ENCODE data around the gene INTS11. TPM values are rescaled to one million over a fixed set of nuclear protein-coding genes. Genes with fewer than 3 reads are reported as not detected.
"Not testable (repeated sequence)": the region's sequence is repeated elsewhere in the genome, so short reads cannot be mapped to it uniquely, and the experiment has no call there.

Gene INTS11
- total RNA-seq, 1 experiment from 2014 or later: 117 TPM

GRCh38 chr1:1371746-1372711, 47.6 kb upstream of the INTS11 start:
- TF ChIP-seq, protein P1, sequence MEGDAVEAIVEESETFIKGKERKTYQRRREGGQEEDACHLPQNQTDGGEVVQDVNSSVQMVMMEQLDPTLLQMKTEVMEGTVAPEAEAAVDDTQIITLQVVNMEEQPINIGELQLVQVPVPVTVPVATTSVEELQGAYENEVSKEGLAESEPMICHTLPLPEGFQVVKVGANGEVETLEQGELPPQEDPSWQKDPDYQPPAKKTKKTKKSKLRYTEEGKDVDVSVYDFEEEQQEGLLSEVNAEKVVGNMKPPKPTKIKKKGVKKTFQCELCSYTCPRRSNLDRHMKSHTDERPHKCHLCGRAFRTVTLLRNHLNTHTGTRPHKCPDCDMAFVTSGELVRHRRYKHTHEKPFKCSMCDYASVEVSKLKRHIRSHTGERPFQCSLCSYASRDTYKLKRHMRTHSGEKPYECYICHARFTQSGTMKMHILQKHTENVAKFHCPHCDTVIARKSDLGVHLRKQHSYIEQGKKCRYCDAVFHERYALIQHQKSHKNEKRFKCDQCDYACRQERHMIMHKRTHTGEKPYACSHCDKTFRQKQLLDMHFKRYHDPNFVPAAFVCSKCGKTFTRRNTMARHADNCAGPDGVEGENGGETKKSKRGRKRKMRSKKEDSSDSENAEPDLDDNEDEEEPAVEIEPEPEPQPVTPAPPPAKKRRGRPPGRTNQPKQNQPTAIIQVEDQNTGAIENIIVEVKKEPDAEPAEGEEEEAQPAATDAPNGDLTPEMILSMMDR (IDR thresholded peaks at IDR 0.05; ENCODE audit: unreplicated experiment): peak; percentile 89
- H3K4me1 Mint-ChIP-seq (ENCODE audit: low read depth, unreplicated experiment): no peaks in the 10 kb centered on the region
- H3K27ac Mint-ChIP-seq (ENCODE audit: unreplicated experiment): no peak overlapping the region
- peaks cover 24% of the 10 kb centered on the region for H3K36me3 Mint-ChIP-seq (ENCODE audit: insufficient read depth, unreplicated experiment)
- no TSS peak for BruUV-seq (replicated peaks)
- H3K27me3 Mint-ChIP-seq (ENCODE audit: unreplicated experiment): no peaks in the 10 kb centered on the region
- H3K9me3 Mint-ChIP-seq (ENCODE audit: low read depth, unreplicated experiment): no peaks in the 10 kb centered on the region
- CTCF ChIA-PET: interaction anchor here (0.6 kb wide), 1 partner anchor 52 kb away, joined by 3 read pairs; no protein-coding TSS in a partner anchor
- no peak overlapping the region for H3K4me3 Mint-ChIP-seq (ENCODE audit: low read depth, unreplicated experiment)
- intact Hi-C loops (cut with micrococcal nuclease; ENCODE audit: unreplicated experiment): no loop called here
- peak; percentile 82 for DNase-seq

DNA sequence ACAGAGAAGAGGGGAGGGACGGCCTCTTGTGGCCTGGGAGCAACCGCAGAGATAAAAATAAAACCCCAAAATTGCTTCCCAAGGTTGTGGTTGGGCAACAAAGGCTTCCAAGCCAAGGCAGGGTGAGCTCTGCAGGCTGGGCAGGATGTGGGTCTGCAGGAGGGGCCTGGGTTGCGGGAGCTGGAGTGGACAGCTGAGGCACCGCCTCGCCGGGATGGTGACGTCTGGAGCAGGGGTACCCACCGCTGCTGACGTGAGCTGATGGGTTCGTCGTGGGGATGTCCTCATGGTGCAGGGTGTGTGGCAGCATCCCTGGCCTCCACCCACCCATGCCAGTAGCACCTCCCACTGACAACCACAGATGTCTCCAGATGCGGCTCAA, 46.9 kb upstream of the INTS11 start:
- CTCF ChIA-PET: no interaction called here
- BruUV-seq (replicated peaks): no TSS peak
- no peak overlapping the region for H3K27ac Mint-ChIP-seq (ENCODE audit: unreplicated experiment)
- DNase-seq: no peak
- no peaks in the 10 kb centered on the region for H3K27me3 Mint-ChIP-seq (ENCODE audit: unreplicated experiment)
- no peaks in the 10 kb centered on the region for H3K4me1 Mint-ChIP-seq (ENCODE audit: low read depth, unreplicated experiment)
- no peaks in the 10 kb centered on the region for H3K9me3 Mint-ChIP-seq (ENCODE audit: low read depth, unreplicated experiment)
- peaks cover 24% of the 10 kb centered on the region for H3K36me3 Mint-ChIP-seq (ENCODE audit: insufficient read depth, unreplicated experiment)
- H3K4me3 Mint-ChIP-seq (ENCODE audit: low read depth, unreplicated experiment): no peak overlapping the region
- TF ChIP-seq, protein P1 (IDR thresholded peaks at IDR 0.05; ENCODE audit: unreplicated experiment): no peak
- intact Hi-C loops (cut with micrococcal nuclease; ENCODE audit: unreplicated experiment): no loop called here

DNA sequence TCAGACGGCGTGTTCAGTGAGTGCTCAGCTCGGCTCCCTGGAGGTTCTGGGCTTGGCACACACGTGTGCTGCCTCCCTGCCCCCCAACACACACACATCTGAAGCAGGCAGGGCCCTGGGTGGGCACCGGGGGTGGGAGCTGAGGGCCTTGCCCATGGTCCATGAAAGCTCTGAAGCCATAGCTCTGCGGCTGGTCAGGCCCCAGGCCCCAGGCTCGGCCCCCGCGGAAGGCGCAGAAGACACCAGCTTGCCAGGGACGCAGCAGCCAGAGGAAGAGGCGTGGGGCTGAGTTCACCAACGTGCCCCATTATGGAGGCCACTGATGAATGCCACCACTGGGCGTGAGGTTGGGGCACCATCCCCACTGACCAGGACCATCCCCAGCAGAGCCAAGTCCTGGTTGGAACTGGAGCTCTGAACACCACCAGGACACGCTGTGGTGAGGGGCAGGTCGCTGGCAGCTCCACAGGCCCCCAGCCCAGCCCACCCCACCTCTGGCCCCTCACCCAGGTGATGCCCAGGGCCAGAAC, 46.4 kb upstream of the INTS11 start:
- H3K4me3 Mint-ChIP-seq (ENCODE audit: low read depth, unreplicated experiment): no peak overlapping the region
- no peaks in the 10 kb centered on the region for H3K27me3 Mint-ChIP-seq (ENCODE audit: unreplicated experiment)
- CTCF ChIA-PET: no interaction called here
- DNase-seq: no peak
- H3K27ac Mint-ChIP-seq (ENCODE audit: unreplicated experiment): no peak overlapping the region
- BruUV-seq (replicated peaks): no TSS peak
- TF ChIP-seq, protein P1 (IDR thresholded peaks at IDR 0.05; ENCODE audit: unreplicated experiment): no peak
- intact Hi-C loops (cut with micrococcal nuclease; ENCODE audit: unreplicated experiment): no loop called here
- peaks cover 24% of the 10 kb centered on the region for H3K36me3 Mint-ChIP-seq (ENCODE audit: insufficient read depth, unreplicated experiment)
- H3K4me1 Mint-ChIP-seq (ENCODE audit: low read depth, unreplicated experiment): no peaks in the 10 kb centered on the region
- H3K9me3 Mint-ChIP-seq (ENCODE audit: low read depth, unreplicated experiment): no peaks in the 10 kb centered on the region

- H3K4me3 Mint-ChIP-seq (ENCODE audit: low read depth, unreplicated experiment); intact Hi-C loops (cut with micrococcal nuclease; ENCODE audit: unreplicated experiment); H3K4me1 Mint-ChIP-seq (ENCODE audit: low read depth, unreplicated experiment); H3K27ac Mint-ChIP-seq (ENCODE audit: unreplicated experiment); CTCF ChIA-PET; H3K9me3 Mint-ChIP-seq (ENCODE audit: low read depth, unreplicated experiment); DNase-seq; H3K27me3 Mint-ChIP-seq (ENCODE audit: unreplicated experiment); BruUV-seq (replicated peaks): not testable (repeated sequence)
- peaks cover 19% of the 10 kb centered on the region for H3K36me3 Mint-ChIP-seq (ENCODE audit: insufficient read depth, unreplicated experiment)
These were observed 45.6 kb upstream of the INTS11 start for GRCh38 chr1:1370094-1370493.

- intact Hi-C loops (cut with micrococcal nuclease; ENCODE audit: unreplicated experiment): no loop called here
- H3K27ac Mint-ChIP-seq (ENCODE audit: unreplicated experiment): no peak overlapping the region
- no peaks in the 10 kb centered on the region for H3K9me3 Mint-ChIP-seq (ENCODE audit: low read depth, unreplicated experiment)
- H3K27me3 Mint-ChIP-seq (ENCODE audit: unreplicated experiment): no peaks in the 10 kb centered on the region
- no peaks in the 10 kb centered on the region for H3K36me3 Mint-ChIP-seq (ENCODE audit: insufficient read depth, unreplicated experiment)
- no peak for DNase-seq
- H3K4me1 Mint-ChIP-seq (ENCODE audit: low read depth, unreplicated experiment): no peaks in the 10 kb centered on the region
- BruUV-seq (replicated peaks): no TSS peak
- TF ChIP-seq, protein P1 (IDR thresholded peaks at IDR 0.05; ENCODE audit: unreplicated experiment): no peak
- CTCF ChIA-PET: no interaction called here
- no peak overlapping the region for H3K4me3 Mint-ChIP-seq (ENCODE audit: low read depth, unreplicated experiment)
These were observed 42.9 kb upstream of the INTS11 start for GRCh38 chr1:1367315-1367714.
